ENCODE results near the gene KCNT2. TPM values are rescaled to one million over a fixed set of nuclear protein-coding genes. Genes with fewer than 3 reads are reported as not detected.

KCNT2 gene
- total and polyA plus RNA-seq, 10 of the 15 experiments (the other 5 are each of a cell fraction or from before 2014, with no cell fraction given) = not detected

- TF ChIP-seq SKIL (IDR thresholded peaks at IDR 0.05; ENCODE audit: low read depth, poor library complexity, severe bottlenecking) (no peak), ZBTB40 (IDR thresholded peaks at IDR 0.05; ENCODE audit: borderline replicate concordance) (no peak), NFYB (IDR thresholded peaks at IDR 0.05; ENCODE audit: insufficient read depth, low read depth, low read length) (no peak)
These were observed 106.3 kb downstream of the KCNT2 start (continued) for GRCh38 chr1:196501760-196502428.

GRCh38 chr1:196497817-196498216 lies 110.4 kb downstream of the KCNT2 start:
- no peak for FAIRE-seq
- Histone ChIP-seq H3K4me3 (no peak overlapping the region), H3K9ac (ENCODE audit: control insufficient read depth, insufficient read depth, low read length) (no peak overlapping the region), H3K27ac (ENCODE audit: control insufficient read depth, insufficient read depth) (no peak overlapping the region), H2AFZ (ENCODE audit: control insufficient read depth, low read depth, low read length) (no peak overlapping the region), H3K79me2 (ENCODE audit: control insufficient read depth, insufficient read depth, low read length) (no peaks in the 10 kb centered on the region), H3K36me3 (ENCODE audit: control insufficient read depth in 2 of 2, insufficient read depth in 2 of 2, low read length in 1 of 2) (no peaks in the 10 kb centered on the region), H3K9me3 (replicated peaks; ENCODE audit: control insufficient read depth, insufficient read depth, low read length) (no peaks in the 10 kb centered on the region), H3K27me3 (replicated peaks in 1 of 2; ENCODE audit: control insufficient read depth in 2 of 2, insufficient read depth in 2 of 2, low read length in 1 of 2) (no peaks in the 10 kb centered on the region), H3K4me2 (ENCODE audit: control insufficient read depth, insufficient read depth) (no peak overlapping the region), H3K4me1 (ENCODE audit: control insufficient read depth, insufficient read depth, low read length) (no peaks in the 10 kb centered on the region), H4K20me1 (ENCODE audit: control insufficient read depth, insufficient read depth) (no peaks in the 10 kb centered on the region)
- in situ Hi-C loops (cut with MboI) = no loop called here
- ChIA-PET SMC1A (ENCODE audit: uncharacterized antibody, unreplicated experiment) (no interaction called here), POLR2A (no interaction called here), RAD21 (ENCODE audit: unreplicated experiment) (no interaction called here), CTCF (no interaction called here)
- BruUV-seq (replicated peaks) = no TSS peak
- ATAC-seq = no peak
- 6% methylated on average over 4 of the region's 4 CpGs for WGBS (ENCODE audit: insufficient coverage, insufficient replicate concordance, low lambda C conversion rate, missing lambda C conversion rate)
- intact Hi-C loops (cut with micrococcal nuclease; ENCODE audit: unreplicated experiment) = no loop called here
- DNase-seq (ENCODE audit: low read depth, low spot score) = no peak
- TF ChIP-seq EGR1 (IDR thresholded peaks at IDR 0.05; ENCODE audit: borderline replicate concordance in 1 of 2, low read depth in 2 of 2, low read length in 2 of 2) (no peak), PKNOX1 (IDR thresholded peaks at IDR 0.05) (no peak), ZBED1 (IDR thresholded peaks at IDR 0.05; ENCODE audit: borderline replicate concordance) (no peak), IKZF2 (IDR thresholded peaks at IDR 0.05) (no peak), RUNX3 (IDR thresholded peaks at IDR 0.05; ENCODE audit: low read length) (no peak), REST (IDR thresholded peaks at IDR 0.05; ENCODE audit: low read depth, low read length) (no peak), ZZZ3 (IDR thresholded peaks at IDR 0.05; ENCODE audit: control insufficient read depth, insufficient read length, low read depth) (no peak)

Measured in GM12878 (cell line).